CD4-positive, alpha-beta T cell treated with Interleukin-12 subunit alpha and Interleukin-12 subunit beta, for 1 hour (primary cell): ENCODE results near the gene OR51B2.
"Not testable (repeated sequence)": the region's sequence is repeated elsewhere in the genome, so short reads cannot be mapped to it uniquely, and the experiment has no call there.

Experiments used
- DNase-seq: peaks from one replicate; pipeline ENCODE4 v3.0.0-alpha.2; 2020

OR51B2 gene

DNA sequence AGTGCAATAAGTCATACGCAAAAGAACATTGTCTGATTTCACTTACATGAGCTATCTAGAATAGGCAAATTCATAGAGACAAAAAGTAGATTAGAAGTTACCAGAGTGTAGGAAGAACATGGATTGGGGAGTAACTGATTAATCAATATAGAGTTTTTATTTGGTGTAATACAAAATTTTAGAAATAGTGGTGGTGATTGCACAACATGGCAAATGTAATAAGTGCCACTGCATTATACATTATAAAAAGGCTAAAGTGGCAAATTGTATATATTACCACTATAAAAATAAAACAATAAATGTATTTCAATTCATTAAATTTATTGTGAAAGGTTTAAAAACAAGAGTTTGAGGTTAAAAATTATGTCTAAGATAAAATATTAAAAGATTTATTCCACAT is 13.7 kb downstream of the OR51B2 start:
- no peak for DNase-seq

DNA sequence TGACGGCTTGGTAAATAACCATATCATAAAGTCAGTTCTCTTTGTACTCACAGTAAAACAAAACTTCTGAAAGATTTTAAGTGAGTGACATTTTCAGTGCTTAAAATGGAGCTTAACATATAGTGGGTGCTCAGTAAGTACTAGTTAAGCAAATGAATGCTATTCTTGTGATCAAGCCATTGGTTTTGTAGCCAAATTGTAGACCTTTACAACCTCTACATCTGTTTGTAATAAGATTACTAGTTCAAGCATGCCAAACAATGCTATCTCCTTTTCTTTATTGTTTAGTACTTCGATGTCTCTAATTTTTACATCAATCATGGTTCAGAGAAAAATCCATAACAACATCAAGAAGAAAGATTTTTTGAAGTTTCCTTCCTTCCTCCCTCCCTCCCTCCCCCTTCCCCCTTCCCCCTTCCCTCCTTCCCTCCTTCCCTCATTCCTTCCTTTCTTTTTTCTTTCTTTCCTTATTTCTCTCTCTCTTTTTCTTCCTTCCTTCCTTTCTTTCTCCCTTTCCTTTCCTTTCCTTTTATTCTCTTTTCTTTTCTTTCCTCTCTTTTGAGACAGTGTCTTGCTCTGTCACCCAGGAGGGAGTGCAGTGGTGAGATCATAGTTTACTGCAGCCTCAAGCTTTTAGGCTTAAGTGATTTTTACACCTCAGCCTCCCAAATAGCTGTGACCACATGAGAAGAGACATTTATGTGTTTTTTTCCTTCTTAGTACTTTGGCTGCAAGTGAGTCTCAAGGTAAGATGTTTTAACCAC is 16.7 kb downstream of the OR51B2 start:
- DNase-seq: no peak

- no peak for DNase-seq
These were observed 20.1 kb downstream of the OR51B2 start for GRCh38 chr11:5304046-5304445.

GRCh38 chr11:5303626-5304025 is 20.5 kb downstream of the OR51B2 start:
- DNase-seq: no peak

DNA sequence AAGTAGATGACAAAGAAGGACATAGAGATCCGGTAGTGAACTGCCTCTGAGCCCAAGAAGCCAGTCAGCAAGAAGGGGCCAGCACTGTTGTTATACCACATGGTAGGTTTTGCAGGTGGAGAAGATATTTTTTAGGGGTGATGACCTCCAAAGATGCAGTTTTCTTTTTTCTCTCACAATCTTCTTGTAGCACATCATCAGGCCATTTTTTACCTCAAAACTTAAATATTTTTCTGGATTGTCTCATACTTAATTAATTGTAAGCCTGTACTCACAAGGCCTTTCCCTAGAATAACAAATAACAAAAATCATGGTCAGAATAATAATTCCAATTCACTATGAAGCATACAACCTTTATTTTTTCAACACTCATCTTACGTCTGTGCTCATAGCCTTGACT is 22.3 kb downstream of the OR51B2 start, which contains the start of gene OR51B4:
Gene OR51B4, minus strand, starts transcription at position 101 of the 400 bp plus-strand sequence. Its CDS starts 0 bp downstream, at position 101.
- no peak for DNase-seq

DNA sequence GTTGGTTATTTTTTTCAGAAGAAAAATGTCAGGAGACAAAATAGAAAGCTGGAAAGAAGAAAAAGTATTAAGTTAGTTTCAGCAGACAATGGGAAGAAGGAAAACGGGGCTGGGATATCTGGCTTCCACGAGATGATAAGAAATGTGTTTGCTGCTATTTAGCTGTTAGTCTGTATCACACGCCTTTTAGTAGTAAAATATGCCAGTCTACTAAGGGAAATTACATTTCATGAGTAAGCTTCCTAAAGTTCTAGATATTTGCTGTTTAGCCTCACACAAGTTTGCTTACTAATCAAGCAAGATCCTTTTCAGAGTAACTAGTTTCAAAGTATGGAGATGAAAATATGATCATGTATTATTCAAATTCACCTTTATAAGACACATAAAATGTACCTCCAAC is 23.8 kb downstream of the OR51B2 start:
- no peak for DNase-seq

DNA sequence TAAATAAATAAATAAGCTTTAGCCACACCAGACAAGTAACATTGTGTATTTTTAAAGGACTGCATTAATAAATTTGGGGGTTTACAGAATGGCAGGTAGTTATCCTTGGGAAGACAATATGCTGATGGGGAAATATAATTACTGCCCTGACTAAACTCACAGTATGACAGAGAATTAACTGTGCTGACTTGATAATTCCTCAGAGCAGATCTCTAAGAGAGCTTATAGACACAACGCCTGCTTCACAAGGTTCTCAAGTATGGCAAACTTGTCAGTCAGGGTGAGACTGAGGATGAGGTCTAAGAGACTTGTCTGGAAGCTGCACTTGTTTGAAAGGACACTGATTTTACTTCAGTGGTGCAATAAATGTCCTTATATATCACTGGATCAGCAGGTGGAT is 25.6 kb downstream of the OR51B2 start:
- DNase-seq: no peak

GRCh38 chr11:5297721-5298323 is 26.3 kb downstream of the OR51B2 start:
- no peak for DNase-seq

DNA sequence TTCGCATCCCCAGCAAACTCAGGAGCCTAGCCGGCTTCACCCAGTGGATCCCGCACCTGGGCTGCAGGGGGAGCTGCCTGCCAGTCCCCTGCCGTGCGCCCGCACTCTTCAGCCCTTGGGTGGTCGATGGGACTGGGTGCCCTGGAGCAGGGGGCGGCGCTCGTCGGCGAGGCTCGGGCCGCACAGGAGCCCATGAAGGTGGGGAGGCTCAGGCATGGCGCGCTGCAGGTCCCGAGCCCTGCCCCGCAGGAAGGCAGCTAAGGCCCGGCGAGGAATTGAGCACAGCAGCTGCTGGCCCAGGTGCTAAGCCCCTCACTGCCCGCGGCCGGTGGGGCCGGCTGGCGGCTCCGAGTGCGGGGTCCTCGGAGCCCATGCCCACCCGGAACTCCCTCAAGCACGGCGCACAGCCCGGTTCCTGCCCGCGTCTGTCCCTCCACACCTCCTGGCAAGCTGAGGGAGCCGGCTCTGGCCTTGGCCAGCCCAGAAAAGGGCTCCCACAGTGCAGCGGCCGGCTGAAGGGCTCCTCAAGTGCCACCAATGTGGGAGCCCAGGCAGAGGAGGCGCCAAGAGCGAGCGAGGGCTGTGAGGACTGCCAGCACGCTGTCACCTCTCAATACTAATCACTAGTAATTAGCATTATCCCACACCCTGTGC is 29.6 kb downstream of the OR51B2 start:
- not testable (repeated sequence) for DNase-seq

DNA sequence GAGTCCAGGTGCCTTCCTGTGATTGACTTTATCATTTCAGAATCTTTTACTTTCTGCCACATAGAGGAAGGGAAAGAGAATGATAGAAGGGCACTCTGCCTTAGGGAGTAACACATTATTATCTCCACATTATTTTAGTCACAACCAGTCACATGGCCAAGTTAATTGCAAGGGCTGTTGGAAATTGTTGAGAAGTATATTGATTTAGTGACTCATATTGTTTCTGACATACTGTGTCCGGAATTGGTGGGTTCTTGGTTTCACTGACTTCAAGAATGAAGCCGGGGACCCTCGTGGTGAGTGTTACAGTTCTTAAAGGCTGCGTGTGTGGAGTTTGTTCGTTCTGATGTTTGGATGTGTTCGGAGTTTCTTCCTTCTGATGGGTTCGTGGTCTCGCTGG is 31.1 kb downstream of the OR51B2 start:
- DNase-seq: no peak

DNA sequence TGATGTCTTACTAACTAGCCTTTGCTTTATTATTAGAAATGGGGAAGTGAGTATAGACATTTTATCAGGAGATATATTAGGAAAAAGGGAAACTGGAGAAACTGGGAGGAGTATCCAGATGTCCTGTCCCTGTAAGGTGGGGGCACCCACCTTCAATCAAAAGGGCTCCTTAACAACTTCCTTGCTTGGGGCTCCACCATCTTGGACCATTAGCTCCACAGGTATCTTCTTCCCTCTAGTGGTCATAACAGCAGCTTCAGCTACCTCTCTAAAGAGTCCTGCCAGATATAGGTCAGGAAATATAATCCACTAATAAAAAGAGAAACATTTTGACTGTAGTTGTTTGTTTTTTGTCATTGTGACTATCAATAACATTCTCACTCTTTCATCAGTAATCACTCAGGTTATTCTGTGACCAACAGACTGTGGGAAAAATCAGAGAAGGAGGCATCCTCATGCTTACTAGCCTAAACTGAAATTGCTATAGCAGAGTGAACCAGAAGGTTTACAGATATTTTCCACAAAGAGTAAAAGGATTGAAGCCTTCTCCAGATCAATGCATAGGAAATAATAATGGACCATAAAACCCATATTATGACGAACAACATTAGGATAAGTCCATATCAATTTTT is 32.8 kb downstream of the OR51B2 start:
- DNase-seq: no peak

DNA sequence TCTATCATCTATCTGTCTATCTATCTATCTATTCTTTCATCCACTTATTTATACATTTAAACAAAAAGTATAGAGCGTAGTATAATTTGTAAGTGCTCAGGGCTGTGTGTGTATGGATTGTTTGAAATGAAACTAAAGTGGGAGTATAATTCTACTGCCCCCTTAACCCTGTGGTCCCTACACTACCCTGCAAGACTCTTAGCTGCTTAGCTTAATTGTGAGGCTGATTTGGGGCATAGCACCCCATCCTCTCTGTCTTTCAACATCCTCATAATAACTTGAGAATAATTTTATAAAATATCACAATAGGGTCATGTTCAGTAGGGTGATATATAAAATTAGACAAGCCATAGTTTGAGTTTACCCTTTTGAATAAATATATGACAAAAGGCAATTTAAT is 34.0 kb downstream of the OR51B2 start:
- no peak for DNase-seq

DNA sequence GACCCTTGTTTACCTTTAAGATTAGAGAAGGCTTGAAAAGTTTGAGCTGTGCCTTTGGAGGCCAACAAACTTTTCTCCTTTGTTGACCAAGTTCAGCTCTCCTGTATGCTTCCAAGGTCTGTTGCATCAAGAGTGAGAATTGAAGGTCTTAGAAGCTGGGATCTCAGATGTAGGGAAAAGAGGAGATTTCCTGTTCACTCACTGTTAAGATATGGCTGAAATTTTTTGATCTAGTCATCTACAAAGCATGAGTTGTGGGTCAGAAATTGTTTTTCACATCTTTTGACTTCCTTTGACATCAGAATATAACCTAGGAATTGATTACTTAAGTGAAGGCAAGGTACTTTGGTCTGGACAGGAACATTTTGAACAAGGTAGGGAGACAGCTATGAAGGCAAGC is 34.4 kb downstream of the OR51B2 start:
- DNase-seq: no peak

GRCh38 chr11:5288906-5289550 is 35.1 kb downstream of the OR51B2 start:
- no peak for DNase-seq

- DNase-seq: no peak
These were observed 35.8 kb downstream of the OR51B2 start for GRCh38 chr11:5288108-5288905.

DNA sequence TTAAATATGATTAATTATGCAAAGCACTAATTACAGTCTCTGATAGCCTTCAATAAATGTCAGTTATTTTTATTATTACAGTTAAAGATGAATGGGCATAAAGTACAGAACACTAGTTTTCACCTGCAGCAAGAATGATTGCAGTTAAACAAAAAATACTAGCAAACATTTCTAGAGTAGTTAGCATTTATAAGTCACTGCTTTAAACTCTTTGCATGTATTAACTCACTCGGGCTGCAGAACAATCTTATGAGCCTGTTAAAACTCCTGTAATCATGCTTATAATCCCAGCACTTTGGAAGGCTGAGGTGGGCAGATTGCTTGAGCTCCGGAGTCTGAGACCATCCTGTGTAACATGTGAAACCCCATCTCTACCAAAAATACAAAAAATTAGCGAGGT is 37.2 kb downstream of the OR51B2 start:
- no peak for DNase-seq

- no peak for DNase-seq
These were observed 37.7 kb downstream of the OR51B2 start for GRCh38 chr11:5286351-5286750.

- DNase-seq: no peak
These were observed 38.3 kb downstream of the OR51B2 start for GRCh38 chr11:5285703-5286340.

GRCh38 chr11:5284637-5285036 is 39.5 kb downstream of the OR51B2 start:
- no peak for DNase-seq

DNA sequence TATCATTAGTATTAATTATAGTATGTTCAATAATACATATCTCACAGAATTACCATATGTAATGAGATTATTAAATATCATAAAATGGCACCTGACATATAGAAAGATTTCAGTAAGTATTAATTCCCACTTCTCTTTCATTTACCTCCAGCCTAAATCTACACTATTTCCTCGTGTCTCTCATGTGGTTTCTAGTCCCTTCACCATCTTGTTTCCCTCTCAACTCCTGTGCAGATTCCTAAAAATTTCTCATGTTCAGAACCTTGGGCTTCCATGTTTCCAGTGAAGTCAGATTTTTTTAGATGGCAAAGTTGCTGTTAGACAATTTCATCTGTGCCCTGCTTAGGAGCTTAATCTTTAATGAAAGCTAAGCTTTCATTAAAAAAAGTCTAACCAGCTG is 40.2 kb downstream of the OR51B2 start:
- DNase-seq: no peak

DNA sequence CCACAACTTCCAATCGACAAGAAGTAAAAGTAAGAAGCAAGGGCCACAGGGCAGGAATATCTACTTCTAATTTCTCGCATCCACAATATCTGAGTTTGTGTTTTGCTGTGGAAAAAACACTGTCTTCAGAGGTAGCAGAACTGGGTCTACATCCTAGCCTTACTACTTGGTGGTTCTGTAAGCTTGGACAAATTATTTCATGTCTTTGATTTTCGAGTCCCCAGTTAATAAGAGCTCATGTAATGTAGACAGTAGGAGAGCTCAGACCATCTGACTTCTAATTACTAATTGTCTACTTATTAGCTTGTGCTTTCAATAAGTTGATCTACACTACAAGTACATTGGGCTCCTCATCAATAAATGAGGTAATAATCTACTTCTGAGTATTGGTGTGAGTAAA is 41.0 kb downstream of the OR51B2 start:
- no peak for DNase-seq

DNA sequence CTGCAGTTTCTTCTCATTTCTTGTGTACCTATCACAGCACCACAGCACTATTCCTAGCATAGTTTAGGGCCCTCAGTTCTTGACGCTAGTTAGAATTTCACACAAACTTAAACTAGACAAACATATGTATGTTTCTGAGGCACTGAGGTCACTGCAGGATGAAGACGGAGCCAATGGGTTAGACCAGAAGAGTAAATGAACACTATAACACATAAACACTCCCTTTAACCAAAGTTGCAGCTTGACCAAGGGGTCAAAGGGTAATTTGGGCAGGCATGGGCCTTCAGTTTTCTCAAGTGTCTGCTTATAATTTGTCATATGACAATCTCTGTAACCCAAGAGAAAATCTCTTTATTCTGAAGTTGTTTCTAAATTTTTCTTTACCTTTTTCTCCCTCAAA is 41.5 kb downstream of the OR51B2 start:
- DNase-seq: no peak
